ENCODE results near the gene SVOP. TPM values are rescaled to one million over a fixed set of nuclear protein-coding genes. Genes with fewer than 3 reads are reported as not detected.

SVOP gene
- total and polyA plus RNA-seq, 2 of the 4 experiments (the other 2 are of a cell fraction): not detected

DNA sequence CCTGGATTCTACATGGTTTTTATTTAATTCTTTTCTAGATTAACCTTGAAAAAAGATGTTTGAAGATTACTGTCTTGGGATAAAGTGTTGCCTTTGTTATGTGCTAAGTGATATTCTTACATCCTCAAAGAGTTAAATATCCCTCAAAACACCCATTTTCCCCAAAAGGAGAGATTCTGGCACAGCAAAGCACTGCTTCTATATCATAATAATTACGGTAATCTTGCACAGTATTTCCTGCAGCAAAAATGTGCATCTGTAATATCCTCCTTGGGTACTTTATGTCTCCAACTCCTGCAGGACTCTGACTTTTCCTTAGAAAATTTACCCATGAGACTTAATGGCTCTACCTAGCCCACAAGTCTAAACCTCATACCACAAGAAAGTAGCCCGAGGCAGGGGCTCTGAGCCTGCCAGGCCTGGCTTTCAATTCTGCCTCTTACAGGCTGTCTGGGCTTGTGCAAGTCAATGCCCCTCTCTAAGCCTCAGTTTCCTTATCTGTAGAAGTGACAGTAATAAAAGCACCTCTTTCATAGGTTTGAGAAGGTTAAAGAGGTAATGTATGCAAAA, 45.8 kb downstream of the SVOP start:
- Histone ChIP-seq H2BK5ac (ENCODE audit: low read depth, low read length, poor library complexity, severe bottlenecking) (no peak overlapping the region), H3K79me1 (ENCODE audit: low read depth in 1 of 2, low read length in 2 of 2) (no peaks in the 10 kb centered on the region), H2AFZ (replicated peaks; ENCODE audit: low read length, poor library complexity) (no peak overlapping the region), H2AK5ac (ENCODE audit: low read depth, low read length) (no peak overlapping the region), H2BK120ac (ENCODE audit: low read depth, low read length) (no peak overlapping the region), H3K9ac (ENCODE audit: low read depth, low read length) (no peak overlapping the region), H3K27ac (ENCODE audit: insufficient read depth, low read length) (no peak overlapping the region), H4K5ac (ENCODE audit: low read depth, low read length) (no peak overlapping the region), H3K4me2 (ENCODE audit: low read depth, low read length) (no peak overlapping the region), H4K20me1 (ENCODE audit: insufficient read depth, low read length) (no peaks in the 10 kb centered on the region), H3K9me1 (ENCODE audit: insufficient read depth, low read length) (no peaks in the 10 kb centered on the region), H3K36me3 (ENCODE audit: control insufficient read depth, insufficient read depth, low read length) (no peaks in the 10 kb centered on the region), H2BK15ac (ENCODE audit: low read depth, low read length) (no peak overlapping the region), H3K9me3 (ENCODE audit: control insufficient read depth, insufficient read depth, low read length) (no peaks in the 10 kb centered on the region), H3K18ac (ENCODE audit: low read depth, low read length) (no peak overlapping the region), H3K27me3 (ENCODE audit: control insufficient read depth, insufficient read depth, low read length) (peaks cover 11% of the 10 kb centered on the region), H3K23ac (ENCODE audit: low read depth, low read length) (no peak overlapping the region), H3K4me1 (ENCODE audit: control insufficient read depth, insufficient read depth, low read length) (no peaks in the 10 kb centered on the region), H2AK9ac (replicated peaks; ENCODE audit: low read depth, low read length, poor library complexity) (no peak overlapping the region), H3K4ac (ENCODE audit: low read depth, low read length) (no peak overlapping the region), H4K8ac (ENCODE audit: low read depth in 2 of 2, low read length in 2 of 2) (no peak overlapping the region), H4K91ac (ENCODE audit: insufficient read depth, low read depth, low read length) (no peak overlapping the region), H3K56ac (ENCODE audit: extremely low read depth, insufficient read depth, low read length) (no peak overlapping the region), H2BK20ac (ENCODE audit: low read depth, low read length) (no peak overlapping the region), H3K14ac (replicated peaks; ENCODE audit: low read depth, low read length) (no peak overlapping the region), H3K4me3 (ENCODE audit: insufficient read depth, low read depth, low read length) (no peak overlapping the region)
- DNase-seq (no peak), ATAC-seq (ENCODE audit: low read depth) (no peak)
- dilution Hi-C loops (cut with HindIII; ENCODE audit: low sequenced_read_pairs, unreplicated experiment): no loop called here
- no CpG with 5 or more reads among the region's 2 CpGs for WGBS, 2 experiments (ENCODE audit: extremely low coverage in 2 of 2, insufficient read length in 1 of 2)
- in situ Hi-C loops (cut with MboI; ENCODE audit: low sequenced_read_pairs): no loop called here
- CTCF ChIA-PET: interaction anchor here (0.7 kb wide), 1 partner anchor 401 kb away, joined by 3 read pairs; no protein-coding TSS in a partner anchor
- intact Hi-C loops (cut with micrococcal nuclease): no loop called here
- BruUV-seq (replicated peaks): no TSS peak
- POLR2A ChIA-PET (ENCODE audit: unreplicated experiment): no interaction called here
- TF ChIP-seq CHD1 (IDR thresholded peaks at IDR 0.05; ENCODE audit: low read depth, low read length): no peak
